ENCODE measurements around the gene DLG5. TPM values are rescaled to one million over a fixed set of nuclear protein-coding genes. Genes with fewer than 3 reads are reported as not detected.

The DLG5 gene
- 10 to 100 TPM; 28.9 to 78.3 (median 35.1) TPM for total RNA-seq
- long read RNA-seq, donor 1, full-length matches to known transcripts, result 7 of 62 reads
- long read RNA-seq, donor 1, partial matches to known transcripts, result 40 of 62 reads
- long read RNA-seq, donor 1, other reads (novel, unspliced or antisense), result 15 of 62 reads
- long read RNA-seq, donor 2, partial matches to known transcripts, result 3 of 6 reads
- long read RNA-seq, donor 2, other reads (novel, unspliced or antisense), result 3 of 6 reads

GRCh38 chr10:77926566-77927401, at the start of gene DLG5:
TSS of gene DLG5 (minus strand) at chr10:77926755. CDS start at chr10:77926520, 235 bp downstream.
- TF ChIP-seq CTCF (IDR thresholded peaks at IDR 0.05), result no peak
- intact Hi-C loops (cut with DNase I, micrococcal nuclease), result no loop called here

GRCh38 chr10:77975086-77975666, 48.6 kb upstream of the DLG5 start:
- intact Hi-C loops (cut with DNase I, micrococcal nuclease), result loop anchor here in 1 of 2 donors (10.0 kb wide), 1 partner anchor 130 kb away; no protein-coding TSS in a partner anchor
- TF ChIP-seq CTCF (IDR thresholded peaks at IDR 0.05), result no peak

More at GRCh38 chr10:77926566-77927401, at the start of gene DLG5:
- H3K4me3 ChIP-seq, result peak within 1 kb of the TSS; percentile 61
- ATAC-seq (peak; percentile 91), DNase-seq (peak; percentile 73 to 82 (median 75))
- no peaks in the 10 kb centered on the region for H3K36me3 ChIP-seq (ENCODE audit: low read depth)
- H3K9me3 ChIP-seq, result no peaks in the 10 kb centered on the region
- peaks cover 7% of the 10 kb centered on the region for H3K4me1 ChIP-seq (ENCODE audit: low read depth)

GRCh38 chr10:77974396-77975074, 48.0 kb upstream of the DLG5 start:
- no peak for TF ChIP-seq CTCF (IDR thresholded peaks at IDR 0.05)
- Histone ChIP-seq H3K4me1 (ENCODE audit: low read depth) (peaks cover 7% of the 10 kb centered on the region), H3K36me3 (ENCODE audit: low read depth) (peaks cover 8% of the 10 kb centered on the region), H3K4me3 (no peak overlapping the region), H3K9me3 (no peaks in the 10 kb centered on the region)
- DNase-seq, result peak in 1 of 3 donors; percentile 56
- intact Hi-C loops (cut with DNase I, micrococcal nuclease), result loop anchor here in 1 of 2 donors (10.0 kb wide), 1 partner anchor 130 kb away; no protein-coding TSS in a partner anchor
- peak; percentile 24 for ATAC-seq

More at GRCh38 chr10:77975086-77975666, 48.6 kb upstream of the DLG5 start:
- H3K4me1 ChIP-seq (ENCODE audit: low read depth), result peaks cover 7% of the 10 kb centered on the region
- H3K4me3 ChIP-seq, result no peak overlapping the region
- H3K9me3 ChIP-seq, result no peaks in the 10 kb centered on the region
- ATAC-seq (peak; percentile 68), DNase-seq (peak in 2 of 3 donors; percentile 71 to 74)
- peaks cover 11% of the 10 kb centered on the region for H3K36me3 ChIP-seq (ENCODE audit: low read depth)

- intact Hi-C loops (cut with DNase I, micrococcal nuclease), result loop anchor here in 1 of 2 donors (10.0 kb wide), 1 partner anchor 128 kb away; no protein-coding TSS in a partner anchor
- DNase-seq (no peak), ATAC-seq (no peak)
- H3K36me3 ChIP-seq (ENCODE audit: low read depth), result no peaks in the 10 kb centered on the region
- no peaks in the 10 kb centered on the region for H3K9me3 ChIP-seq
- peaks cover 7% of the 10 kb centered on the region for H3K4me1 ChIP-seq (ENCODE audit: low read depth)
- TF ChIP-seq CTCF (IDR thresholded peaks at IDR 0.05), result no peak
- H3K4me3 ChIP-seq, result no peak overlapping the region
These were observed 46.7 kb upstream of the DLG5 start for GRCh38 chr10:77973276-77973675.

GRCh38 chr10:77972148-77972547, 45.6 kb upstream of the DLG5 start:
- Histone ChIP-seq H3K4me3 (no peak overlapping the region), H3K9me3 (no peaks in the 10 kb centered on the region), H3K36me3 (ENCODE audit: low read depth) (no peaks in the 10 kb centered on the region), H3K4me1 (ENCODE audit: low read depth) (peaks cover 7% of the 10 kb centered on the region)
- ATAC-seq, result no peak
- TF ChIP-seq CTCF (IDR thresholded peaks at IDR 0.05), result no peak
- no peak for DNase-seq
- intact Hi-C loops (cut with DNase I, micrococcal nuclease), result loop anchor here in 1 of 2 donors (10.0 kb wide), 1 partner anchor 127 kb away; no protein-coding TSS in a partner anchor

All from mucosa of descending colon (tissue), 3 donors.